Thyroid gland (tissue), 4 donors: ENCODE data around the gene PPP3CA.

Experiments used
- POLR2A ChIP-seq, 2 donors: fragments of 450-650 bp; IDR thresholded peaks; one replicate each; pipeline ENCODE4 v1.6.1; 2017; ENCODE audit warnings: antibody characterized with exemption in 2 of 2, mild to moderate bottlenecking in 2 of 2, moderate library complexity in 1 of 2
- TF ChIP-seq, protein P1 (sequence below), 6 experiments: fragments of 200-600 bp in 3 of 6; fragments of 450-650 bp in 3 of 6; sonication (generic) in 3 of 6; IDR thresholded peaks; one replicate each; pipeline ENCODE4 v1.5.1; 2016 to 2019; ENCODE audit warnings: antibody characterized with exemption in 6 of 6, mild to moderate bottlenecking in 2 of 6, inconsistent platforms in 1 of 6, moderate library complexity in 1 of 6

DNA sequence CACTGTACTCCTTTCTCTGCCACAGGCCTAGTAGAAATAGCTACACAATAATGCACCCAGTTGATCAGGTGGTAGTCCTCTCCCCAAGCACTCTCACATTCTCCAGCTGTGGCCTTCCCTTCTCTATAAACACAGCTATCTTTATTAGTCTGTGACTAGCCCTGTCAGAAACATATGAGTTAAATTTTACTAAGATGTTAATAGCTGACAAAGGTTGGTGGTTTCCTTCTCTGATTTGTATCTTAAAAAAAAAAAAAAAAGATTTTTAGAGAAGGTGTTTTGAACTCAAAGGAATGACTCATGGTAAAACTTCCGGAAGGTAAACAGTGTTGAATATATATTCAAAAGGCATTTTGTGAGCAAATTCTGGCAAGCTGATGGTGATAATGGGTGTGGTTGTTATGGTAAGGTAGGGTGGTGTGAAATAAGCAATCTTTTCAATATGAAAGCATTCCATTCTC lies 327.4 kb downstream of the PPP3CA start:
- TF ChIP-seq, protein P1, sequence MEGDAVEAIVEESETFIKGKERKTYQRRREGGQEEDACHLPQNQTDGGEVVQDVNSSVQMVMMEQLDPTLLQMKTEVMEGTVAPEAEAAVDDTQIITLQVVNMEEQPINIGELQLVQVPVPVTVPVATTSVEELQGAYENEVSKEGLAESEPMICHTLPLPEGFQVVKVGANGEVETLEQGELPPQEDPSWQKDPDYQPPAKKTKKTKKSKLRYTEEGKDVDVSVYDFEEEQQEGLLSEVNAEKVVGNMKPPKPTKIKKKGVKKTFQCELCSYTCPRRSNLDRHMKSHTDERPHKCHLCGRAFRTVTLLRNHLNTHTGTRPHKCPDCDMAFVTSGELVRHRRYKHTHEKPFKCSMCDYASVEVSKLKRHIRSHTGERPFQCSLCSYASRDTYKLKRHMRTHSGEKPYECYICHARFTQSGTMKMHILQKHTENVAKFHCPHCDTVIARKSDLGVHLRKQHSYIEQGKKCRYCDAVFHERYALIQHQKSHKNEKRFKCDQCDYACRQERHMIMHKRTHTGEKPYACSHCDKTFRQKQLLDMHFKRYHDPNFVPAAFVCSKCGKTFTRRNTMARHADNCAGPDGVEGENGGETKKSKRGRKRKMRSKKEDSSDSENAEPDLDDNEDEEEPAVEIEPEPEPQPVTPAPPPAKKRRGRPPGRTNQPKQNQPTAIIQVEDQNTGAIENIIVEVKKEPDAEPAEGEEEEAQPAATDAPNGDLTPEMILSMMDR (IDR thresholded peaks at IDR 0.05): no peak
- no peak for TF ChIP-seq POLR2A (IDR thresholded peaks at IDR 0.05)
